B cell (primary cell): ENCODE data around the gene COL4A6. TPM values are rescaled to one million over a fixed set of nuclear protein-coding genes. Genes with fewer than 3 reads are reported as not detected.

Experiments
- ATAC-seq: fragments of 200-7000 bp; cut with Tn5 transposase; one replicate; pipeline ENCODE4 v1.10.0; 2021; ENCODE audit warnings: low read depth, mild to moderate bottlenecking, moderate number of reproducible peaks, moderate library complexity
- CTCF ChIA-PET: fragments of 350-600 bp; sonication (Branson Sonifier 250); formaldehyde crosslinking; loops from one replicate; lab custom pipeline; 2021; ENCODE audit warnings: antibody characterized with exemption, inconsistent platforms; lab: Charles Lee
- POLR2A ChIA-PET: fragments of 350-600 bp; sonication (Branson Sonifier 250); formaldehyde crosslinking; loops from one replicate; lab custom pipeline; 2021; ENCODE audit warnings: antibody characterized with exemption; lab: Charles Lee
- DNase-seq: peaks from one replicate; pipeline ENCODE4 v3.0.0; 2013
- H2AFZ ChIP-seq: 2 replicates; pipeline ENCODE4 v1.6.1; 2012; ENCODE audit warnings: mild to moderate bottlenecking, low read depth, low read length; ENCODE audit not compliant: insufficient read depth, poor library complexity, severe bottlenecking
- H3K27ac ChIP-seq, 2 donors: 1 replicate in 1 of 2; 2 replicates in 1 of 2; pipeline ENCODE4 v1.5.1; 2012 to 2013; ENCODE audit warnings: low read length in 2 of 2, mild to moderate bottlenecking in 2 of 2, moderate library complexity in 1 of 2
- H3K27me3 ChIP-seq, 4 experiments: fragments of 200-600 bp in 1 of 4; sonication (generic) in 1 of 4; replicated peaks in 1 of 4; 1 replicate in 2 of 4; 2 replicates in 2 of 4; pipeline versions ENCODE4 v1.6.1 to v1.7.0; 2013 to 2016; ENCODE audit warnings: low read length in 3 of 4, mild to moderate bottlenecking in 2 of 4, mixed read lengths in 1 of 4, moderate library complexity in 1 of 4; ENCODE audit not compliant: insufficient read depth in 4 of 4, control insufficient read depth in 3 of 4; ENCODE audit errors: control extremely low read depth in 1 of 4
- H3K36me3 ChIP-seq, 2 experiments: replicated peaks in 1 of 2; 1 replicate in 1 of 2; 2 replicates in 1 of 2; pipeline versions ENCODE4 v1.6.1 to v1.7.1; 2013; ENCODE audit warnings: low read length in 1 of 2; ENCODE audit not compliant: insufficient read depth in 2 of 2, control insufficient read depth in 1 of 2; ENCODE audit errors: control extremely low read depth in 1 of 2, extremely low read depth in 1 of 2
- H3K4me1 ChIP-seq, 2 donors: fragments of 200-600 bp in 1 of 2; sonication (generic) in 1 of 2; 1 replicate in 1 of 2; 2 replicates in 1 of 2; pipeline versions ENCODE4 v1.5.1 to v1.6.1; 2013 to 2017; ENCODE audit warnings: low read length in 2 of 2; ENCODE audit not compliant: control insufficient read depth in 2 of 2, insufficient read depth in 2 of 2
- H3K4me2 ChIP-seq: replicated peaks from 2 replicates; pipeline ENCODE3; 2012; ENCODE audit warnings: mild to moderate bottlenecking, low read depth, low read length; ENCODE audit not compliant: poor library complexity, severe bottlenecking
- H3K4me3 ChIP-seq, 5 experiments: fragments of 200-600 bp in 1 of 5; sonication (generic) in 1 of 5; 1 replicate in 3 of 5; 2 replicates in 2 of 5; pipeline versions ENCODE4 v1.5.1 to v1.7.0; 2011 to 2016; ENCODE audit warnings: low read length in 4 of 5, mild to moderate bottlenecking in 4 of 5, low read depth in 2 of 5, control low read depth in 1 of 5, moderate library complexity in 1 of 5; ENCODE audit not compliant: insufficient read depth in 1 of 5; ENCODE audit errors: control extremely low read depth in 1 of 5, extremely low read depth in 1 of 5
- H3K79me2 ChIP-seq: fragments of 200-600 bp; sonication (generic); one replicate; pipeline ENCODE4 v1.6.0; 2016; ENCODE audit warnings: low read length; ENCODE audit not compliant: control insufficient read depth, insufficient read depth
- H3K9ac ChIP-seq: fragments of 200-600 bp; sonication (generic); 2 replicates; pipeline ENCODE4 v1.6.1; 2017; ENCODE audit warnings: mild to moderate bottlenecking, low read length, moderate library complexity
- H3K9me3 ChIP-seq, 3 donors: one replicate each; pipeline versions ENCODE4 v1.6.1 to v1.7.1; 2013; ENCODE audit warnings: low read length in 2 of 3; ENCODE audit not compliant: control insufficient read depth in 2 of 3, insufficient read depth in 1 of 3; ENCODE audit errors: control extremely low read depth in 1 of 3
- H4K20me1 ChIP-seq: 2 replicates; pipeline ENCODE4 v1.6.0; 2012; ENCODE audit warnings: mild to moderate bottlenecking, low read length; ENCODE audit not compliant: insufficient read depth, control insufficient read depth, poor library complexity, severe bottlenecking
- H3K27ac Mint-ChIP-seq: one replicate; pipeline ENCODE4 v1.8.0; 2021; ENCODE audit warnings: mixed read lengths
- H3K27me3 Mint-ChIP-seq: one replicate; pipeline ENCODE4 v1.8.0; 2021; ENCODE audit warnings: mixed read lengths
- H3K4me1 Mint-ChIP-seq: one replicate; pipeline ENCODE4 v1.8.0; 2021; ENCODE audit warnings: mixed read lengths
- H3K4me3 Mint-ChIP-seq: one replicate; pipeline ENCODE4 v1.8.0; 2021; ENCODE audit warnings: mixed read lengths
- H3K9me3 Mint-ChIP-seq: one replicate; pipeline ENCODE4 v1.8.0; 2022; ENCODE audit warnings: mixed read lengths; ENCODE audit not compliant: insufficient read depth
- CTCF ChIP-seq: fragments of 200-600 bp; IDR thresholded peaks from one replicate; pipeline ENCODE4 v1.8.0; 2022; ENCODE audit warnings: antibody characterized with exemption, mild to moderate bottlenecking
- EZH2 ChIP-seq: IDR thresholded peaks from 2 replicates; pipeline ENCODE4 v1.6.1; 2012; ENCODE audit warnings: borderline replicate concordance, low read depth, mild to moderate bottlenecking, moderate library complexity, low read length; ENCODE audit not compliant: insufficient read depth, poor library complexity, severe bottlenecking
- WGBS: methylation state at CpG from one replicate; pipeline ENCODE4 v1.1.5; 2013; ENCODE audit warnings: missing lambda C conversion rate; ENCODE audit not compliant: insufficient coverage; 5-methylcytosine and 5-hydroxymethylcytosine counted together
- intact Hi-C: fragments of 100-400 bp; cut with micrococcal nuclease; formaldehyde crosslinking; loops from one replicate; pipeline ENCODE4 v1.10.0; 2022
- polyA plus RNA-seq: library from polyadenylated mRNA; depleted of rRNA; stranded (reverse); fragments of >200 nt; gene quantifications from 2 replicates; pipeline ENCODE4 v1.2.3, GENCODE V29; 2012
- total RNA-seq, 2 donors: library from RNA; stranded (reverse); fragments of 120-200 nt in 1 of 2; gene quantifications; 1 replicate in 1 of 2; 2 replicates in 1 of 2; pipeline versions ENCODE4 v1.2.3 to v1.2.4, GENCODE V29; 2013 to 2022

The COL4A6 gene
- total and polyA plus RNA-seq, 2 donors (not counting 1 experiment from before 2014, with no cell fraction given), result not detected

- Histone ChIP-seq H3K27me3 (no peaks in the 10 kb centered on the region), H3K79me2 (no peaks in the 10 kb centered on the region), H2AFZ (no peak overlapping the region), H3K9ac (no peak overlapping the region), H4K20me1 (no peaks in the 10 kb centered on the region), H3K9me3 (no peaks in the 10 kb centered on the region), H3K4me3 (no peak overlapping the region), H3K4me1 (no peaks in the 10 kb centered on the region), H3K36me3 (no peaks in the 10 kb centered on the region), H3K4me2 (no peak overlapping the region), H3K27ac (no peak overlapping the region)
- Mint-ChIP-seq H3K27ac (no peak overlapping the region), H3K9me3 (no peaks in the 10 kb centered on the region), H3K27me3 (peaks cover 5% of the 10 kb centered on the region), H3K4me3 (no peak overlapping the region), H3K4me1 (peaks cover 3% of the 10 kb centered on the region)
- POLR2A ChIA-PET, result no interaction called here
- intact Hi-C loops, result no loop called here
- ATAC-seq, result no peak
- 83% methylated on average over 4 of the region's 5 CpGs for WGBS
- DNase-seq, result no peak
- CTCF ChIA-PET, result interaction anchor here (1.1 to 1.7 kb wide), 3 partner anchors 8 to 31 kb away, joined by 3 to 11 read pairs (median 3); no protein-coding TSS in a partner anchor
- no peak for TF ChIP-seq CTCF
- no peak for TF ChIP-seq EZH2
Observed at GRCh38 chrX:108223585-108223984, 214.6 kb downstream of the COL4A6 start.

GRCh38 chrX:108221301-108221864 is 216.8 kb downstream of the COL4A6 start:
- intact Hi-C loops, result no loop called here
- no peaks in the 10 kb centered on the region for H3K27me3 ChIP-seq

More at GRCh38 chrX:108221301-108221864, 216.8 kb downstream of the COL4A6 start:
- no peak overlapping the region for H2AFZ ChIP-seq
- H3K36me3 ChIP-seq, result no peaks in the 10 kb centered on the region
- Mint-ChIP-seq H3K4me3 (no peak overlapping the region), H3K9me3 (no peaks in the 10 kb centered on the region), H3K27ac (no peak overlapping the region), H3K4me1 (peaks cover 3% of the 10 kb centered on the region), H3K27me3 (no peaks in the 10 kb centered on the region)
- no peaks in the 10 kb centered on the region for H3K9me3 ChIP-seq
- TF ChIP-seq EZH2 (no peak), CTCF (no peak)
- DNase-seq (no peak), ATAC-seq (no peak)
- CTCF ChIA-PET, result no interaction called here
- 94% methylated on average over 2 of the region's 7 CpGs for WGBS
- H3K4me1 ChIP-seq, result no peaks in the 10 kb centered on the region
- H3K4me3 ChIP-seq, result no peak overlapping the region
- H3K27ac ChIP-seq, result no peak overlapping the region
- POLR2A ChIA-PET, result no interaction called here
- no peak overlapping the region for H3K4me2 ChIP-seq
- no peaks in the 10 kb centered on the region for H4K20me1 ChIP-seq
- no peaks in the 10 kb centered on the region for H3K79me2 ChIP-seq
- no peak overlapping the region for H3K9ac ChIP-seq
